ENCODE measurements around the gene MCM8. TPM values are rescaled to one million over a fixed set of nuclear protein-coding genes. Genes with fewer than 3 reads are reported as not detected.
A peak's percentile ranks its signal among the peaks of the same experiment; 100 is the strongest.

Gene MCM8
- total RNA-seq, 1 donor from 2014 or later: 5.2 TPM

DNA sequence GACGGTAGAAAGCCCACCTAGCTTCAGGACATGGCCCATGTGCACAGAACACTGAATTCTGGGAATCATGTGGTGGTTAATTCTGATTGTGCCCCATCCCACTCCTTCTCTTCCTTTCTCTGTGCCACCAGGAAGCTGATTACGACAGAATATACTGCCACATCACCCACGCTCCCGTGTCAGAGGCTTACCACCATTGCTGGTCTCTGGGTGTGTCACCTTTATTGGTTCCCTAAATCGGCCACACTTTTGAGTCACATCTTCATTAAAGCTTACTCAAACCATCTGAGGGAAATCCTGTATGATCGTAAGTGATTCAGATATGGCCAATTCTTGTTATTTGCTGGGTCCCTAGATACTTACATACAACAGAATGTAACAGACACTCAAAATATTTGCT is 3.2 kb upstream of the MCM8 start:
- Histone ChIP-seq H3K36me3 (peaks cover 32% of the 10 kb centered on the region), H3K27ac (no peak overlapping the region), H3K4me3 (no peak overlapping the region), H3K4me1 (peaks cover 16% of the 10 kb centered on the region), H3K27me3 (no peaks in the 10 kb centered on the region), H3K9me3 (no peaks in the 10 kb centered on the region)
- TF ChIP-seq, protein P1, sequence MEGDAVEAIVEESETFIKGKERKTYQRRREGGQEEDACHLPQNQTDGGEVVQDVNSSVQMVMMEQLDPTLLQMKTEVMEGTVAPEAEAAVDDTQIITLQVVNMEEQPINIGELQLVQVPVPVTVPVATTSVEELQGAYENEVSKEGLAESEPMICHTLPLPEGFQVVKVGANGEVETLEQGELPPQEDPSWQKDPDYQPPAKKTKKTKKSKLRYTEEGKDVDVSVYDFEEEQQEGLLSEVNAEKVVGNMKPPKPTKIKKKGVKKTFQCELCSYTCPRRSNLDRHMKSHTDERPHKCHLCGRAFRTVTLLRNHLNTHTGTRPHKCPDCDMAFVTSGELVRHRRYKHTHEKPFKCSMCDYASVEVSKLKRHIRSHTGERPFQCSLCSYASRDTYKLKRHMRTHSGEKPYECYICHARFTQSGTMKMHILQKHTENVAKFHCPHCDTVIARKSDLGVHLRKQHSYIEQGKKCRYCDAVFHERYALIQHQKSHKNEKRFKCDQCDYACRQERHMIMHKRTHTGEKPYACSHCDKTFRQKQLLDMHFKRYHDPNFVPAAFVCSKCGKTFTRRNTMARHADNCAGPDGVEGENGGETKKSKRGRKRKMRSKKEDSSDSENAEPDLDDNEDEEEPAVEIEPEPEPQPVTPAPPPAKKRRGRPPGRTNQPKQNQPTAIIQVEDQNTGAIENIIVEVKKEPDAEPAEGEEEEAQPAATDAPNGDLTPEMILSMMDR (IDR thresholded peaks at IDR 0.05): no peak
- ATAC-seq (peak; percentile 65), DNase-seq (peak; percentile 73)
- intact Hi-C loops (cut with DNase I): no loop called here

DNA sequence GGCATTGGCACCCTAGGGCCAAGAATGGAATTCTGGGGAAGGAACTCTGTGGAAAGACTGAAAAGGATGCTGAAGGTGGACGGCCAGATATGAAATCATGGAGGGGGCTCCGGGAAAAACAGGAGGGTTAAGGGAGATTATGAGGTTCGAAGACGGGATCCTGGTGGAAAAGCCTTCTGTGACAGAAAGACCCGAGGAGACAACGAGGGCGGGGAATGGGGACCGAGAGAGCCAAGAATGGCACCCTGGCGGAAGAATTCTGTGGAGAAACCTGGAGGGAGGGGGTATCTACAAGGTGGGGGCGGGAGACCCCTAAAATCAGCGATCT is 545 bp upstream of the MCM8 start:
- intact Hi-C loops (cut with DNase I): no loop called here

GRCh38 chr20:5967469-5967868 is 17.0 kb downstream of the MCM8 start:
- intact Hi-C loops (cut with DNase I): no loop called here
- H3K4me1 ChIP-seq: no peaks in the 10 kb centered on the region
- TF ChIP-seq, protein P1 (IDR thresholded peaks at IDR 0.05): no peak
- H3K27ac ChIP-seq: no peak overlapping the region
- no peaks in the 10 kb centered on the region for H3K27me3 ChIP-seq
- no peak for ATAC-seq
- H3K36me3 ChIP-seq: peaks cover 24% of the 10 kb centered on the region
- H3K9me3 ChIP-seq: no peaks in the 10 kb centered on the region
- H3K4me3 ChIP-seq: no peak overlapping the region
- no peak for DNase-seq

More for the DNA sequence above, 545 bp upstream of the MCM8 start:
- peaks cover 10% of the 10 kb centered on the region for H3K36me3 ChIP-seq
- peak overlapping the region; percentile 74 for H3K27ac ChIP-seq
- DNase-seq (no peak), ATAC-seq (no peak)
- H3K27me3 ChIP-seq: no peaks in the 10 kb centered on the region
- peak overlapping the region; percentile 84 for H3K4me3 ChIP-seq
- H3K4me1 ChIP-seq: peaks cover 16% of the 10 kb centered on the region
- TF ChIP-seq, protein P1 (IDR thresholded peaks at IDR 0.05): no peak
- H3K9me3 ChIP-seq: no peaks in the 10 kb centered on the region

DNA sequence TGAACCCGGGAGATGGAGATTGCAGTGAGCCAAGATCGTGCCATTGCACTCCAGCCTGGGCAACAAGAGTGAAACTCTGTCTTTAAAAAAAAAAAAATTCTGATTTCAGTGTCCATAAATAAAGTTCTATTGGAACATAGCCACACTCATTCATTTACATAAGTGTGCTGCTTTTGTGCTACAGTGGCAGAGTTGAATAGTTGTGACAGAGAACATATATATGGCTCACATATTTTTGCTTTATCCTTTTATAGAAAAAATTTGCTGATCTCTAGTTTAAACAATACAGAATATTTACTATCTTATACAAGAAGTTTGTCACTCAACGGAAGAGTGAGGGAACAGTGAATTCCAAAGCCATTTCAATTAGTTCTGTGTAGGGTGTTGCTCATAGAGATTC is 18.0 kb downstream of the MCM8 start:
- TF ChIP-seq, protein P1 (IDR thresholded peaks at IDR 0.05): no peak
- H3K27me3 ChIP-seq: no peaks in the 10 kb centered on the region
- DNase-seq (no peak), ATAC-seq (no peak)
- no peaks in the 10 kb centered on the region for H3K4me1 ChIP-seq
- no peak overlapping the region for H3K27ac ChIP-seq
- intact Hi-C loops (cut with DNase I): no loop called here
- H3K36me3 ChIP-seq: peaks cover 24% of the 10 kb centered on the region
- H3K4me3 ChIP-seq: no peak overlapping the region
- no peaks in the 10 kb centered on the region for H3K9me3 ChIP-seq

DNA sequence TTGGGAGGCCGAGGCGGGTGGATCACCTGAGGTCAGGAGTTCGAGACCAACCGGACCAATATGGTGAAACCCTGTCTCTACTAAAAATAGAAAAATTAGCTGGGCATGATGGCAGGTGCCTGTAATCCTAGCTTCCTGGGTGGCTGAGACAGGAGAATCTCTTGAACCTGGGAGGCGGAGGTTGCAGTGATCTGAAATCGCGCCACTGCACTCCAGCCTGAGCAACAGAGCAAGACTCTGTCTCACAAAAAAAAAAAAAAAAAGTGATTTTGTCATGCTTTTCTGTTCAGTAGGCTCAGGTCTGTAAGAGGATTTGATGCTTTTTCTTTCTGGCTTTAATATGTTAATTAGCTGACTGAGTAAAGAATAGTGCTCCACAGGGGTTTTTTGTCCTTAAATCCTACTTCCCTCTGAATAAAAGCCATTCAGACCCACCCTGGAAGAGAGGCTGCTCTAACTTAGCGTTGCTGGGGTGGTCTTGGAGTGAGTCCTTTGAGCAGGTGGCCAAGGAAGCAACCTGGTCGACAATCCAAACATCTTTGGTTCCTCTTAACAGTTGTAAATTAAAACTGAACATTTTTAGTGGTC is 19.0 kb downstream of the MCM8 start:
- peaks cover 21% of the 10 kb centered on the region for H3K36me3 ChIP-seq
- H3K27me3 ChIP-seq: no peaks in the 10 kb centered on the region
- no peaks in the 10 kb centered on the region for H3K9me3 ChIP-seq
- H3K4me3 ChIP-seq: no peak overlapping the region
- TF ChIP-seq, protein P1 (IDR thresholded peaks at IDR 0.05): no peak
- intact Hi-C loops (cut with DNase I): no loop called here
- no peak for ATAC-seq
- DNase-seq: no peak
- H3K4me1 ChIP-seq: no peaks in the 10 kb centered on the region
- H3K27ac ChIP-seq: no peak overlapping the region

GRCh38 chr20:5969940-5970339 is 19.5 kb downstream of the MCM8 start:
- H3K36me3 ChIP-seq: peaks cover 18% of the 10 kb centered on the region
- no peak for DNase-seq
- H3K9me3 ChIP-seq: no peaks in the 10 kb centered on the region
- no peaks in the 10 kb centered on the region for H3K4me1 ChIP-seq
- TF ChIP-seq, protein P1 (IDR thresholded peaks at IDR 0.05): no peak
- H3K27me3 ChIP-seq: no peaks in the 10 kb centered on the region
- H3K4me3 ChIP-seq: no peak overlapping the region
- intact Hi-C loops (cut with DNase I): no loop called here
- ATAC-seq: no peak
- H3K27ac ChIP-seq: no peak overlapping the region
